Fibroblast of skin of scalp (primary cell): ENCODE measurements around the gene SLC13A3.
"Not testable (repeated sequence)": the region's sequence is repeated elsewhere in the genome, so short reads cannot be mapped to it uniquely, and the experiment has no call there.

Source experiments
- DNase-seq: peaks from one replicate; pipeline ENCODE4 v3.0.0-alpha.2; 2013

Gene SLC13A3

DNA sequence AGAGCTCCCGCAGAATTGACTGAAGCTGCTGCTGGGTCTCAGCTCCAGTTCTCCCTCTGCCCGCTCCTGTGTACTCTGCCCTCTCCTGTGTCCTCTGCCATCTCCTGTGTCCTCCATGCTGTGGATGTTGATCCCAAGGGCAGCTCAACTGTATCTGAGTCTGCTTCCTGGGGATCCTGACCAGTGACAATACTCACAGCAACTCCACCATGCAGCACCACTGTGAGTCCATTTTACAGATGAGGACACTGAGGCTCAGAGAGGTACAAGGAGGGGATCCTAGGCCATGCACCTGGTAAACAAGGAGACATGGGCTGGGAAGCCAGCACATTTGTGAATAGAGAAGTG, 29.4 kb upstream of the SLC13A3 start:
- DNase-seq, result no peak

DNA sequence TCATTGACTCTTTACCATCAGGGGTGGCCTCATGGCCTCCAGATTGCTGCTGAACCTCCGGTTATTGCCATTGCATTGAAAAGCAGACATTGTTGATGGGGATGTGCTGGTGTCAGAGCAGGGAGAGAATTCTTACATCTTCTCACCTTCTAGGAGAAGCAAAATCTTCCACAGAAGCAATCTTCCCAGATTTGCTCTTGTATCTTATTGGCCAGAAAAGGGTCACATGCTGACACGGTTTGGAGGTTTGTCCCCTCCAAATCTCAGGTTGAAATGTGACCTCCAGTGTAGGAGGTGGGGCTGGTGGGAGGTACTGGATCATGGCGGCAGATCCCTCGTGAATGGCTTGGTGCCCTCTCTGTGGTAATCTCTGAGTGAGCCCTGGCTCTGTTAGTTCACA, 27.3 kb upstream of the SLC13A3 start:
- no peak for DNase-seq

DNA sequence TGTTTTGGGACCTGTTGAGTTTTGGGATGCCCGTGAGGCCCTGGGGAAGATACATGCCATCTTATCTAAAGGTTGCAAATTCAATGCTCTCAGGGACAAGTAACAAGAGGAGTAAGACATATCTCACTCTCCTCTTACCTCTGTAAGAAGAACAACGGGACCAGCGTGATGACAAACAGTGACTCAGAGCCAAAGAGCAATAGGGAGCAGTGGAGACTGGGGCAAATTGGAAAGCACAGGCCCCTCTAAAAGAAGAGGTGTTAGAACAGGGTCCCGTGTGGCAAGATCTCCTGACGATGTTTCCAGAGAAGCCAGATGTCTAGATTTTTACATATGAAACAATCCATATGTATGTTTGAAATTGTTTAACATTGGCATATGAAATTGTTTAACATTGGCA, 26.3 kb upstream of the SLC13A3 start:
- no peak for DNase-seq

DNA sequence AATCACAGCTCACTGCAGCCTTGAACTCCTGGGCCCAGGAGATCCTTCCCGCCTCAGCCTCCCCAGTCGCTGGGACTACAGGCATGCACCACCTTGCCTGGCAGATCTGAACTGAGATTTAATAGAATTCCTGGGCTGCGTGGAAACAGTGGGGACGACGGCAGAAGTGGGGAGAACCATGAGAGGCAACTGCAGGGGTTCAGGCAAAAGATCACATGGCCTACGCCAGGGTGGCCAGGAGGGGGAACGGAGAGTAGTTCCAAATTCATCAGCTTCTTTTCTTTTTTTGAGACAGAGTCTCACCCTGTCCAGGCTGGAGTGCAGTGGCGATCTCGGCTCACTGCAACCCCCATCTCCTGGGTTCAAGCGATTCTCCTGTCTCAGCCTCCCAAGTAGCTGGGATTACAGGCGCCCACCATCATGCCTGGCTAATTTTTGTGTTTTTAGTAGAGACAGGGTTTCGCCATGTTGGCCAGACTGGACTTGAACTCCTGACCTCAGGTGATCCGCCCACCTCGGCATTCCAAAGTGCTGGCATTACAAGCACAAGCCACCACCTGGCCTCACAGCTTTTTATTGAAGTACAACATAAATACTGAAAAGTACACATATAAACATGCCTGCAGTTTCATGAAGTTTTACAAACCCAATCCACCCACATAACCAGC, 25.5 kb upstream of the SLC13A3 start:
- DNase-seq, result not testable (repeated sequence)

DNA sequence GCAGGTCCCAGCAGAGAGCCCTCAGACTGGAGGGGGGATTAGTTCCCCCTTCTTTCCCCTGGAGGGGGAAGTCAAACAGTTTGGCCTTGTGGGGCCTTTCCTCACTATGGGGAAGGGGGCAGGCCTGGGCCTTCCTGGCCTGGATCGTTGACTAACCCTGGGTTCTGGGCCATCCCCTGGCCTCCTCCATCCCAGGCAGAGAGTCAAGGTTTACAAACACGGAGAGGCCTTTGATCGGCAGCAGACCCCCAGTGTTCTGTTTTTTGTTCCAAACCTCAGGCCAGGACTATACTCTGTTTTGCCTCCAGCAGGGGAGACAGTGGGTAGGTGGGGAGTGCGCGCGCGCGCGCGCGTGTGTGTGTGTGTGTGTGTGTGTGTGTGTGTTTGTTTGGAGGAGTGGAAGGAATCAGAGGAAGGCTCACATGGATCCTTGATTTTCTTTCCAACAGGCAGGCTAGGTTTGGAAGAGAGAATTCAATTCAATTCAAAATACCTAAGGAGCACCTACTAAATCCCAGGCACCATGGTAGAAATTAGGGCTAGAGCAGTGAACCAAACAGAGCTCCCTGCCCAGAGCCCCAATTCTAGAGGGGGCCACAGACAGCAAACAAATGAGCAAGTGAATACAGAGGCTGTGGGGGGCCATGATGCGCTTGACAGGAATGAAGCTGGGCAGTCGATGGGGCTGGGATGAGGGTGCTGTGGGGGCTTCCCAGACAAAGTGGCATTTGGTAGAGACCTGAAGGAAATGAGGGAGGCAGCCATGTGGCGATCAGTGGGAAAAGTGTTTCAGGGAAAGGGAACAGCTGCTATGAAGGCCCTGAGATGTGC, 23.2 kb upstream of the SLC13A3 start:
- peak; percentile 22 for DNase-seq

DNA sequence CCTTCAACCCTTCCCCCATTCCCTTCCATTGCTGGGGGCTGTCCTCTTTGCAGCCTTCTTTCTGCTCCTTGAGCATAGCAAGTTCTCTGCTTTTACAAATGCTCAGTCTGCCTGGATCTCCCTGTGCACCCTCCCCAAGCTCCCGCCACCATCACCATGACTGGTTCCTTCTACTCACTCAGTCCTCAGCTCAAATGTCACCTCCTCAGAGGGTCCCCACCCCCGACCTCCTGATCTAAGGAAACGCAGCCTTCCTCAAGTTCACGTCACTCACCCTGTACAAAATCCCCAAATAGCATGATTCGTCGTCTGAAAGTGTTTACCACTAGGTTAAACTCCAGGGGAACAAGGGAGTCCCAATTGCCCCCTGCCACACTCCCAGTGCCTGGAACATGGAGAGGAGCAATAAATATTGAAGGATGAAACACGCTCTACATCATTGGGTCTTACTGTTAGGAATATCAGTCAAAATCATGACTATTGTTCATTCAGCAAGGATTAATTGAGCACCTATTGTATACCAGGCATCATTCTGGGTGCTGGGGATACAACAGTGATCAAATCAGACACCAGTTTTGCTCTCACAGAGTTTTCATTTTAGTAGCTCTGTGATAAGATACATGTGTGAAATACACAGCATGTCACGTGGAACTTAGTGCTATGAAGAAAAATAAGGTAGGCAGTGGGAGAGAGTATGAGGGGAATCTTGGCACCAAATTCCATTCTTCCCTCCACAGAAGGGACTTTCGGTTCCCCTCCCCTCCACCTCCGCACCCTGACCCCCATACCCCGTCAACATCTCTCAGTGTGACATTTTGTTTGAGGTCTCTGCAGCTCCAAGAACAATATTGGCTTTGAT, 22.4 kb upstream of the SLC13A3 start:
- no peak for DNase-seq

DNA sequence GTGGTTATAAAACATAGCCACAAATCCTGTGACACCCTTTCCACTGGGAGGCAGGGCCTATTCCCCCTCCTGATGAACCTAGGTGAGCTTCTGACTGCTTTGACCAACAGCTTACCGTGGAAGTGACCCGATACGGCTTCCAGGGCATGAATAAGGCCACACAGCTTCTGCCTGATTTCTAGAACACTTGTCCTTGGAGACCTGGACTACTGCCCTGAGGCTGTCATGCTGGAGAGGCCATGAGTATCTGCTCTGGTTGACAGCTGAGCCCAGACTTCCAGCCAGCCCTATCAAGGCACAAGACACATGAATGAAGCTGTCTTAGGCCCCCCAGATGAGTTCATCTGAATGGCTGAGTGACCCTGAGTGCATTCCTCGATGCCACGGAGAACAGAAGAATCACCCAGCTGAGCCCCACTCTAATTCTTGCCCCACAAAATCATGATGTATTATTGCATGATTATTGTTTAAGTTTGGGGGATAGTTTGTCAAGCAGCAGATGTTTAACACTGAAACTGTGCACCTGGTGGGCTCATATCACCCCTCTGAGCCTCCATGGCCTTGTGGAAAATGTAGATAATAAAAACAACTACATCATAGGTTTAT, 21.4 kb upstream of the SLC13A3 start:
- no peak for DNase-seq

DNA sequence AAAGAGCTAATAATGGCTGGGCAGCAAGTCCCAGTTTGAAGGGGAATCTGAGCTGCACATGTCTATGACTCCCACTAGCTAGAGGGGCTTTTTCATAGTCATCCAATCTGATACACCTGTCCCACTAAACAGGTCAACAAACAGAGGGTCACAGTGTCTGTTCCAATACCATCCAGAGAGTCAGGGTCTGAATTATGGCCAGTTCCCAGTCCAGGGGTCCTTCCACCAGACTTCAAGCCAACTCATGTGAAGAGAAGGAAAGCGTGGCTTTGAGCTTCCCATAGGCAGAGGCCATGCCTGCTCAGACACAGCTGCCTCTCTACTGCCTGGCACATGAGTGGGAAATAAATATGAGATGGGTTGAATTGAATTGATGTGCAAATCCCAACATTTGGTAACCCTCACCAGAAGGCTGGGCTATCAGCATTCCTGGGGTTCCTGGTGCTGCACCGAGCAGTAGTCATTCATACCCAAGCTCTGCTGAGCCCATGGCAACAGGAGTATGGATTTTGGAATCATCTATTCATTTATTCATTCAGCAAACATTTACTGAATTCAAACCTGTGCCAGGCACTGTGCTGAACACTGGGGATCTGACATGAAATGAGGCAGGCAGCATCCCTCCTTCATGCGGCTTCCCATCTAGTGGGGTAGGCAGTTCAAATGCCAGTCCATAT, 20.7 kb upstream of the SLC13A3 start:
- DNase-seq, result no peak

DNA sequence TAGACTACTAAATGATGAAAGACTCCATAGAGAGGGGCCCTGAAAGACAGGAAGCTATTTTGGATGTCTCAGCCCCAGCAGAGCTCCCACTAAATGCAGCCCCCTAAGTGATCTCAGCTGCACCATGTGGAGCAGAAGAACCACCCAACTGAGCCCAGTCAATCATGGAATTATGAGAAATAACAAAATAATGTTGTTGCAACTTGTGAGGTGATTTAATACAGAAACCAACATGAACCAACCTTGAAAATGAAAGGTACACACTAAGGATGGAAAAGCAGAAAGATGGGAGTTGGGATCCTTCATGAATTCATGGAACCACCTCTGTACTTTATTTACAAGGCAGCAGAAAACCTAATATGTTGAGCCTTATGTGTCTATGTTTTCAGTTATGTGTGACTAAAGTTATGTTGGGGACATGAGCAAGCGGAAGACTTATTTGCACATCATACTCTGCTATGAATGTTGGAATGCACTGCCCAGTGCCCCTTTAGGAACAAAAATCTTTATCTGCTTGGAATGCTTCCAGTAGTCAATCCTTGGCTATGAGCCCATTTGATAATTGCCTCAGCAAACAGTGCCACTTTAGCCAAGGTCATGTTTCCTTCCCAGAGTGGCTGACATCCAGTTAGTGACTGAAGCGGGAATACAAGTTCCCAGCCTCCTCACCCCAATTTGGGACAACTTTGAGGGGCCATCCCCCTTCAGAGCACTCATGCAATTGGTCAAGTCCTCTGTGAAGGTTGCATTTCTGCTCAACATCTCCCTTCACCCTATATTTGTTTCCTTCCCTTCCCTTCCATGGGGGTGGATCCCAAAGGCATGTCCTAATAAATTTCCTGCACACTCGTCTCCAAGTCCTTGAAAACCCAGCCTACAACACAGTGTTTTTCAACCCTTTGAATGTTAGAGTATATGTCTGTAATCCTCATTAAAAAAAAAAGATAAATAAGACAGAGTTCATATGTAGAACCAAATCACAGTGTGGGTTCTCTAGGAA, 19.6 kb upstream of the SLC13A3 start:
- DNase-seq, result no peak

DNA sequence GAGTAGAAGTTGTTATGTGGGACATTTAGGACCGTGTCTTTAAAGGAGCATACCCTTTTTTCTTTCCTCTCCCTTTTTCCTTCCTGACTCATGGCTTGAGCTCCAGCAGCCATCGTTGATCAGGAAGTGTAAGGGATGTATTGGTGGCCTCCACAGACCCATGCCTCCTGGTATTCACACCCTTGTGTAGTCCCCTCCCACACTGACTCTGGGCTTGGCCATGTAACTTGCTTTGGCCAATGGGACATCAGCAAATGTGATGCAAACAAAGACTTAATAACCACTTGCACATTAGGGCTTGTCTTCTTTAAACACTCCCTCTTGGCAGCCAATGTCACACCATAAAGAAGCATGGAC, 18.9 kb upstream of the SLC13A3 start:
- DNase-seq, result no peak

DNA sequence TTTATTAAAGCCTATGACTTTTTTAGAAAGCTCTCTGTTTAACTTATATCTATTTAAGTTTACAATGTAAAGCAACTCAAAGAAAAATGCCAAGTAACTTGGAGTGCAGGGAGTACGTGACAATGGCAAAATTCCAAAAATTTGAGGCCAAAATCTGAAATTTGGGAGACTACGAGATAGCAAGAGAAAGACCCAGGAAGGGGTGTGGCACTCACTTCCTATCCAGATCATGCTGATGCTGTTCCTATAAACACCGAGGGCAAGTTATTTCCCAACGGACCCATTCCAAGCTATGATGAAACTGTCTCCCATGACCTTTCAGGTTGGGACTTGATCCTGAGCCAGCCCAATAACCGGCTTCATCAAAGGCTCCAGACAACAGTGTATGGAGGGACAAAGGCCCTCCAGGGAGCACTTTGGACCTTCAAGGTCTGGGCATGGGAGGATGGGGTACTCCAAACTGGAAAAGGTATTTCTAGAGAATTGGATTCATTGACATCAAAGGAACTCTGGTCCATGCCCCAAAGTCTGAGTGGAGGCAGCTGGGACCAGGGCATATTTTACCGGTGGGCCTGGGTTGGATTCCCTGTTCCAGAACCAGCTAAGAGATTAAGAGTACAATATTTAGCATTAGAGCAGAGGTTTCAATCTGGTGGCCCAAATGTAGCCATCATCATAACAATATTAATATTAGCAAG, 15.7 kb upstream of the SLC13A3 start:
- no peak for DNase-seq

DNA sequence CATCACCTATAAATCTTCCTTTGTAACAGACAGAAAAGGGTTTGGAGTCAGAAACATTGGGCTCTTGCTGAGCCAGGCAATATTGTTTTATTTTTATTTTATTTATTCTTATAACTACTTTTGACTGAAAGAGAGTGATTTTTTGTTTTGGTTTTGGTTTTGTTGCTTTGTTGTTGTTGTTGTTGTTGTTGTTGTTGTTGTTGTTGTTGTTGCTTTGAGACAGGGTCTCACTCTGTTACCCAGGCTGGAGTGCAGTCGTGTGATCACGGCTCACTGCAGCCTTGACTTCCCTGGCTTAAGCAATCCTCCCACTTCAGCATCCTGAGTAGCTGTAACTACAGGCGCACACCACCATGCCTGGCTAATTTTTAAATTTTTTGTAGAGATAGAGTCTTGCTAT, 15.0 kb upstream of the SLC13A3 start:
- DNase-seq, result no peak

DNA sequence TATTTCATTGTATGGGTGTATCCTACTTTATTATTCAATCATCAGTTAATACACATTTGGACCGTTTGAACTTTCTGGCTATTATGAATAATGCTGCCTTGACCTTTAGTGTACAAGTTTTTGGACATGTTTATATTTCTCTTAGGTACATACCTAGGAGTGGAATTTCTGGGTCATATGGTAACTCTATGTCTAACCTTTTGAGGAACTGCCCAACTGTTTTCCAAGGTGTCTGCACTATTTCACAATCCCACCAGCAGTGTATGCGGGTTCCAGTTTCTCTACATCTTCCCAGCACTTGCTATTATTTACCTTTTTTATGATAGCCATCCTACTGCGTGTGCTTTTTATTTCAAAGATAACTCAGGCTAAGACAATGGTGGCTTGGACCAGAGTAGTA, 14.3 kb upstream of the SLC13A3 start:
- no peak for DNase-seq

DNA sequence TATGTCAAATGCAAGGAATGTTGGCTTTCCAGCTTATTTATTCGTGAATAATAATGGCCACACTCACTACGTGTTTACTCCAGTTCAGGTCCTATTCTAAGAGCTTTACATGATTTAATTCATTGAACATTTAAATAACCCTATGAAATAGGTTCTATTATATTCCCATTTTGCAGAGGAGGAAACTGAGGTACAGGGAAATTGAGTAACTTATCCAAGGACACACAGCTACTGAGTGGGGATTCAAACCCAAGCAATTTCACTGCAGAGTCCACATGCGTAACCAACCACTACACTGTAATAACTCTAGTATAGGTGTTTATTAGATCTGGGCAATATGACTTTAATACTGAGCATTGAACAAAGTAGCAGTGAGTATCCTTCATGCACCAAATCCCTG, 12.3 kb upstream of the SLC13A3 start:
- no peak for DNase-seq

DNA sequence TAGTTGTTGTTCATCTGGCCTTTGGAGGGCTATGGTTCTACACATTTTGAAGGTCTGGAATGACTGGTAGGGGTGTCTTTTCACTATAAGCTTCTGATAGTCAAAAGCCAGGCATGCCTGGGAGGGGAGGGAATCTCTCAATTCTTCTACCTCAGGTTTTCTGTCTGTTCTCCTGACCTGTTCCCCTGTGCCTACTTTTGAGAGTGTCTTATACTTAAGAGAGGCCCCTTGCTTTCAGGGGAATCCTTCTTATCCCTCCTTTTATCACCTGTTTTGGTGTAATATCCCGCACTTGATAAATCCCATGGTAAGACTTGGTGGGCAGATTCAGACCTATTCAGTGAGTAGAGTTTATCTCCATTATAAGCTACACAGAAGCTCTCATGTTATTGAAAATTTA, 10.4 kb upstream of the SLC13A3 start:
- DNase-seq, result no peak

DNA sequence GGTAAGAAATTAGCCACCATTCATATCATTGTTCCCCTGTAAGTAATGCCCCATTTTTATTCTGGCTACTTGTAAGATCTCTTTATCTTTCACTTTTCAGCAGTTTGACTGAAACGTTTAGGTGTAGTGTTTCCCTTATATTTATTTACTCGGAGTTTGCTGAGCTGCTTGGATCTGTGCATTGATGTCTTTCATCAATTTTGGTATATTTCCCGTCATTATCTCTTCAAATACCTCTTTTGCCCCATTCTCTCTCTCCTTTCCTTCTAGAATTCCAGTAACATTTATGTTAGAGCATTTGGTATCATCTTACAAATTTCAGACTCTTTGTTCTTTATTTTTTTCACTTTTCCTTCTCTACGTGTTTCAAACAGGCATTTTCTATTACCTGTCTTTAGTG, 9.2 kb upstream of the SLC13A3 start:
- no peak for DNase-seq

DNA sequence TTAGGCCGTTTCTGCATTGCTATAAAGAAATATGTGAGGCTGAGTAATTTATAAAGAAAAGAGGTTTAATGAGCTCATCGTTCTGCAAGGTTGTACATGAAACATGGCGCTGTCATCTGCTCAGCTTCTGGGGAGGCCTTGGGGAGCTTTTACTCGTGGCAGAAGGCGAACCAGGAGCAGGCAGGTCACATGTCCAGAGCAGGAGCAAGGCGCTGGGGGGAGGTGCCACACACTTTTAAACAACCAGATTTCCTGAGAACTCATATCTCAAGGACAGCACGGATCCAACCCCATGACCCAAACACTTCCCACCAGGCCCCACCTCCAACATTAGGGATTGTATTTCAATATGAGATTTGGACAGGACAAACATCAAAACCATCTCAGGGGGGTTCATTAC, 6.4 kb upstream of the SLC13A3 start:
- DNase-seq, result no peak

DNA sequence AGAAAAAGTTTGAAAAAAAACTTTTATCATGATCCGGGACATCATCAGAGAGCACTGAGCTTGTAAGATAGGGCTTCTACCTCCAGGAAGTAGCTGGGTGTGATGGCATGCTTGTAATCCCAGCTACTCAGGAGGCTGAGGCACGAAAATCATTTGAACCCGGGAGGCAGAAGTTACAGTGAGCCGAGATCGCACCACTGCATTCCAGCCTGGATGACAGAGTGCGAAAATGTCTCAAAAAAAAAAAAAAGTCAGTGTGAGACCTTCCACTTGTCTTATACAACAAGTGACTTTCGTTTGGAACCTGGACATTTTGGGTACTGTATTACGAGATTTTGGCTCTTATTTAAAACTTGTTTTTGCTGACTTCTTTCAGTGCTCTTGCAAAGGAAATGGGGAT, 5.9 kb upstream of the SLC13A3 start:
- no peak for DNase-seq

DNA sequence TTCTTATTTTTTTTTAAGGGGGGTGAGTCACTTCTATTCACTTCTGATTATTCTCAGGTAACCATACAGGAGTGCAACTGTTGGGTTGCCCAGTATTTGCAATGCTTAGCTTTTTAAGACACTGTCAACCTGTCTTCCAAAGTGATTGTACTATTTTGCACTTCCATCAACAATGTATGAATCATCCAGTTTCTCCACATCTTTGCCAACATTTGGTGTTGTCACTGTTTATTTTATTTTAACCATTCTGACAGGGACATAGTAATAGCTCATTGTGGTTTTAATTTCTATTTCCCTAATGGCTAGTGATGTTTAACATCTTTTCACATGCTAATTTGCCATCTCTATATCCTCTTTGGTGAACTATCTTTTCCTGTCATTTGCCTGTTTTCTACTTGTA, 1.4 kb upstream of the SLC13A3 start:
- no peak for DNase-seq

DNA sequence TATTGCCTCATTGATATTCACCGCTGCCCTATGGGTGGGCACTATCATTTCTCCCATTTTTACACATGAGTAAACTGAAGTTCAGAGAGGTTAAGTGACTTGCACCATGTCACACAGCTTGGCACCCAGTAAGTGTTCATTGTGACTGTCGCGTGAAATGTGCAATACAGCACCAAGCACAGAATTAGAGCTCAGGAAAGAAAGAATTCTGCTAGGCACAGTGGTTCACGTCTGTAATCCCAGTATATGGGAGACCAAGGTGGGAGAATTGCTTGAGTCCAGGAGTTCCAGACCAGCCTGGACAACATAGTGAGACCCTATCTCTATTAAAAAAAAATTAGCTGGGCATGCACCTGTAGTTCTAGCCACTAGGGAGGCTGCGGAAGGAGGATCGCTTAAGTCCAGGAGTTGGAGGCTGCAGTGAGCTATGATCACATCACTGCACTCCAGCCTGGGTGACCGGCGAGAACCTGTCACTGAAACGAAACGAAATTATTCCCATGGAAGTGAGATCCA, 626 bp downstream of the SLC13A3 start:
- DNase-seq, result no peak
